Caco-2 (cell line): ENCODE data around the gene PPP1R12C. TPM values are rescaled to one million over a fixed set of nuclear protein-coding genes. Genes with fewer than 3 reads are reported as not detected.
A peak's percentile ranks its signal among the peaks of the same experiment; 100 is the strongest.

Experiments used
- BruUV-seq: library from RNA; stranded (reverse); fragments of 400-500 nt; replicated peaks from 2 replicates; lab custom pipeline; 2021; lab: Mats Ljungman, UMichigan
- CTCF ChIA-PET: fragments of 300-600 bp; sonication (Branson Sonifier 250); formaldehyde crosslinking; loops from one replicate; lab custom pipeline; 2022; ENCODE audit warnings: antibody characterized with exemption; lab: Charles Lee
- POLR2A ChIA-PET: fragments of 300-600 bp; sonication (Branson Sonifier 250); formaldehyde crosslinking; loops from one replicate; lab custom pipeline; 2022; ENCODE audit warnings: antibody characterized with exemption; lab: Charles Lee
- DNase-seq, 2 experiments: peaks; one replicate each; pipeline versions ENCODE4 v3.0.0 to v3.0.0-alpha.2; 2020 to 2022
- H3K27me3 ChIP-seq: replicated peaks from 2 replicates; pipeline ENCODE4 v1.6.0; 2011; ENCODE audit warnings: low read length; ENCODE audit not compliant: control insufficient read depth, insufficient read depth
- H3K36me3 ChIP-seq: 2 replicates; pipeline ENCODE4 v1.5.1; 2011; ENCODE audit warnings: low read length; ENCODE audit not compliant: control insufficient read depth, insufficient read depth
- H3K4me1 ChIP-seq: fragments of 250-450 bp; sonication (Bioruptor Pico); 2 replicates; pipeline ENCODE4 v1.5.1; 2020; ENCODE audit warnings: mild to moderate bottlenecking
- H3K4me3 ChIP-seq: 2 replicates; pipeline ENCODE4 v1.5.1; 2011; ENCODE audit warnings: low read depth, mild to moderate bottlenecking, control low read depth, low read length
- H3K9me3 ChIP-seq: fragments of 250-450 bp; sonication (Bioruptor Pico); 2 replicates; pipeline ENCODE4 v1.5.1; 2020; ENCODE audit warnings: mild to moderate bottlenecking, moderate library complexity
- H3K27ac Mint-ChIP-seq: one replicate; pipeline ENCODE4 v1.8.0; 2022; ENCODE audit warnings: mixed read lengths; ENCODE audit not compliant: unreplicated experiment
- H3K27me3 Mint-ChIP-seq: one replicate; pipeline ENCODE4 v1.8.0; 2022; ENCODE audit warnings: mixed read lengths; ENCODE audit not compliant: insufficient read depth, unreplicated experiment
- H3K36me3 Mint-ChIP-seq: one replicate; pipeline ENCODE4 v1.8.0; 2022; ENCODE audit warnings: mild to moderate bottlenecking, mixed read lengths; ENCODE audit not compliant: insufficient read depth, unreplicated experiment
- H3K4me1 Mint-ChIP-seq: one replicate; pipeline ENCODE4 v1.8.0; 2022; ENCODE audit warnings: low read depth, mixed read lengths; ENCODE audit not compliant: unreplicated experiment
- H3K4me3 Mint-ChIP-seq: one replicate; pipeline ENCODE4 v1.8.0; 2022; ENCODE audit warnings: mild to moderate bottlenecking, moderate library complexity, mixed read lengths; ENCODE audit not compliant: unreplicated experiment
- H3K9me3 Mint-ChIP-seq: one replicate; pipeline ENCODE4 v1.8.0; 2022; ENCODE audit warnings: mixed read lengths; ENCODE audit not compliant: unreplicated experiment
- CTCF ChIP-seq, 2 experiments: fragments of 200-600 bp in 1 of 2; IDR thresholded peaks; 1 replicate in 1 of 2; 2 replicates in 1 of 2; pipeline versions ENCODE4 v1.5.1 to v1.8.0; 2011 to 2022; ENCODE audit warnings: antibody characterized with exemption in 1 of 2, control low read depth in 1 of 2, inconsistent platforms in 1 of 2, low read depth in 1 of 2, low read length in 1 of 2, mild to moderate bottlenecking in 1 of 2, moderate library complexity in 1 of 2; ENCODE audit not compliant: insufficient read depth in 1 of 2, severe bottlenecking in 1 of 2, unreplicated experiment in 1 of 2
- intact Hi-C: fragments of 100-400 bp; cut with micrococcal nuclease; formaldehyde crosslinking; loops from one replicate; pipeline ENCODE4 v1.10.0; 2022; ENCODE audit not compliant: unreplicated experiment
- total RNA-seq: library from RNA; stranded (reverse); gene quantifications from 2 replicates; pipeline ENCODE4 v1.2.3, GENCODE V29; 2022

PPP1R12C gene
- total RNA-seq, 1 experiment from 2014 or later = 104 TPM

- peaks cover 18% of the 10 kb centered on the region for H3K4me1 Mint-ChIP-seq
- POLR2A ChIA-PET = no interaction called here
- H3K27ac Mint-ChIP-seq = no peak overlapping the region
- no peak for DNase-seq
- BruUV-seq = no TSS peak
- peaks cover 17% of the 10 kb centered on the region; the same call in 1 of the 2 replicates for H3K4me1 ChIP-seq
- no peak overlapping the region for H3K4me3 ChIP-seq
- CTCF ChIA-PET = no interaction called here
- no peak for TF ChIP-seq CTCF (IDR thresholded peaks at IDR 0.05; ENCODE audit: insufficient read depth in 1 of 2, low read depth in 1 of 2, low read length in 1 of 2, severe bottlenecking in 1 of 2, unreplicated experiment in 1 of 2)
- H3K36me3 Mint-ChIP-seq = peaks cover 16% of the 10 kb centered on the region
- H3K9me3 Mint-ChIP-seq = no peaks in the 10 kb centered on the region
- H3K36me3 ChIP-seq = no peaks in the 10 kb centered on the region; the same call in 1 of the 2 replicates
- no peaks in the 10 kb centered on the region for H3K9me3 ChIP-seq
- H3K4me3 Mint-ChIP-seq = peak overlapping the region; percentile 35
- no peaks in the 10 kb centered on the region for H3K27me3 Mint-ChIP-seq
- intact Hi-C loops = no loop called here
- H3K27me3 ChIP-seq = no peaks in the 10 kb centered on the region
These were observed 1.6 kb upstream of the PPP1R12C start for GRCh38 chr19:55119053-55119452.

DNA sequence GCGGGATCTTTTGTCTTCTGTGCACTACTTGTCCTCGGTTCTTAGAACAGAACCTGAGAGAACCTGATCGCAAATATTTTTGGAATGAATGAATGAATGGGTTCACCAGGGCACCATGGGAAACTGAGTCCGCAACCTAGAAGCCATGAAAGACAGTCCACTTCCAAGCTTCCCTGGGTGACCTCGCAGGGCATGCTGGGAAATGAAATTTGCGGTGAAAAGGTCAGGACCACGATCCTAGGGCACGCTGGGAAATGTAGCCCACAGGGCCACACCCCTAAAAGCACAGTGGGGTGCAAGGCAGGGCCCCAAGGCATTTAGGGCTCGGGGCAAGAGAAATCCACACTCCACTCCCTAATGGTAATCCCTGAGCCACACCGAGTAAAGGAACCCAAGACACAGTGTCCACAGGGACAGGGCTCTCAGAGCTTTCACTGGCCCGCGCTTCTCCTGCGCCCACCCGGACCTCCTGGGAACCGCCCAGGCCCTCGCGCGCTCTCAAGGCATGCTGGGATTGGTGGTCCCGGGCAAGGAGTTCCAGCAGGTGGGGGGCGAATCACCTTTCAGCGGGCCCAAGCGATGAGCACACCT lies 1.1 kb upstream of the PPP1R12C start:
- ChIA-PET POLR2A (interaction anchor here (0.6 to 1.4 kb wide), 2 partner anchors 22 to 932 kb away, joined by 4 read pairs; no protein-coding TSS in a partner anchor), CTCF (interaction anchor here (1.1 to 1.4 kb wide), 2 partner anchors 14 to 23 kb away, joined by 3 read pairs; no protein-coding TSS in a partner anchor)
- Mint-ChIP-seq H3K27me3 (no peaks in the 10 kb centered on the region), H3K9me3 (no peaks in the 10 kb centered on the region), H3K36me3 (peaks cover 16% of the 10 kb centered on the region), H3K4me1 (peaks cover 18% of the 10 kb centered on the region), H3K4me3 (peak overlapping the region; percentile 85), H3K27ac (peak overlapping the region; percentile 79)
- peak in 1 of 2 experiments; percentile 37 for DNase-seq
- intact Hi-C loops = no loop called here
- H3K4me3 ChIP-seq = peak overlapping the region; percentile 88
- no TSS peak for BruUV-seq
- H3K4me1 ChIP-seq = peaks cover 17% of the 10 kb centered on the region; the same call in 1 of the 2 replicates
- H3K9me3 ChIP-seq = no peaks in the 10 kb centered on the region
- no peaks in the 10 kb centered on the region for H3K27me3 ChIP-seq
- no peak for TF ChIP-seq CTCF (IDR thresholded peaks at IDR 0.05; ENCODE audit: insufficient read depth in 1 of 2, low read depth in 1 of 2, low read length in 1 of 2, severe bottlenecking in 1 of 2, unreplicated experiment in 1 of 2)
- H3K36me3 ChIP-seq = no peaks in the 10 kb centered on the region; the same call in 1 of the 2 replicates

GRCh38 chr19:55117663-55118391 lies 390 bp upstream of the PPP1R12C start:
- Histone ChIP-seq H3K9me3 (no peaks in the 10 kb centered on the region), H3K4me3 (peak overlapping the region; percentile 88), H3K4me1 (peaks cover 17% of the 10 kb centered on the region; the same call in 1 of the 2 replicates), H3K36me3 (no peaks in the 10 kb centered on the region; the same call in 1 of the 2 replicates), H3K27me3 (no peaks in the 10 kb centered on the region)
- Mint-ChIP-seq H3K27me3 (no peaks in the 10 kb centered on the region), H3K36me3 (peaks cover 16% of the 10 kb centered on the region), H3K4me3 (peak overlapping the region; percentile 85), H3K4me1 (peaks cover 18% of the 10 kb centered on the region), H3K27ac (peak overlapping the region; percentile 79), H3K9me3 (no peaks in the 10 kb centered on the region)
- ChIA-PET CTCF (interaction anchor here (1.0 to 1.4 kb wide), 5 partner anchors 14 to 266 kb away, joined by 3 to 7 read pairs (median 3); partner anchors contain the start of genes DNAAF3 and TMEM238), POLR2A (interaction anchor here (0.6 to 1.4 kb wide), 3 partner anchors 23 to 953 kb away, joined by 3 to 4 read pairs (median 4); no protein-coding TSS in a partner anchor)
- no peak for TF ChIP-seq CTCF (IDR thresholded peaks at IDR 0.05; ENCODE audit: insufficient read depth in 1 of 2, low read depth in 1 of 2, low read length in 1 of 2, severe bottlenecking in 1 of 2, unreplicated experiment in 1 of 2)
- DNase-seq = peak; percentile 98 to 99
- BruUV-seq = TSS peak; percentile 93
- intact Hi-C loops = loop anchor here (1.0 to 2.0 kb wide), 2 partner anchors 49 to 290 kb away; partner anchors contain the start of gene DNAAF3
